HCT116 (cell line): ENCODE measurements around the gene HOXD3.

Experiments used
- CBX3 ChIP-seq: IDR thresholded peaks from 2 replicates; pipeline ENCODE4 v1.6.1; 2012; ENCODE audit warnings: low read depth
- CEBPB ChIP-seq: IDR thresholded peaks from 2 replicates; pipeline ENCODE4 v1.6.1; 2012; ENCODE audit warnings: low read depth
- CTCF ChIP-seq, 3 experiments: fragments of 200-600 bp in 1 of 3; sonication (generic) in 1 of 3; IDR thresholded peaks in 2 of 3; conservative IDR thresholded peaks in 1 of 3; 2 replicates each; pipeline ENCODE4 v1.5.1; 2012 to 2017; ENCODE audit warnings: low read depth in 2 of 3, low read length in 2 of 3, antibody characterized with exemption in 1 of 3, borderline replicate concordance in 1 of 3, control low read depth in 1 of 3, mild to moderate bottlenecking in 1 of 3, mixed read lengths in 1 of 3, mixed run types in 1 of 3, moderate library complexity in 1 of 3; ENCODE audit not compliant: insufficient read depth in 1 of 3
- EZH2 ChIP-seq: fragments of 200-600 bp; sonication (generic); IDR thresholded peaks from 2 replicates; pipeline ENCODE4 v1.6.1; 2017; ENCODE audit warnings: antibody characterized with exemption, mixed run types
- EZH2phosphoT487 ChIP-seq: fragments of 200-600 bp; IDR thresholded peaks from 2 replicates; pipeline ENCODE4 v1.6.1; 2018; ENCODE audit warnings: antibody characterized with exemption, borderline replicate concordance
- POLR2A ChIP-seq: IDR thresholded peaks from 2 replicates; pipeline ENCODE4 v1.7.0; 2011; ENCODE audit warnings: borderline replicate concordance; ENCODE audit not compliant: insufficient read depth, insufficient read length; ENCODE audit errors: extremely low read depth
- RAD21 ChIP-seq: IDR thresholded peaks from 2 replicates; pipeline ENCODE4 v1.6.1; 2012; ENCODE audit warnings: low read depth, mild to moderate bottlenecking
- TCF7L2 ChIP-seq: IDR thresholded peaks from 2 replicates; pipeline ENCODE4 v1.7.0; 2011; ENCODE audit warnings: borderline replicate concordance, inconsistent platforms; ENCODE audit not compliant: insufficient read depth, insufficient read length; ENCODE audit errors: extremely low read depth
- YY1 ChIP-seq: IDR thresholded peaks from 2 replicates; pipeline ENCODE4 v1.6.1; 2011; ENCODE audit warnings: low read length, low read depth, moderate library complexity, mild to moderate bottlenecking; ENCODE audit not compliant: insufficient replicate concordance; ENCODE audit errors: extremely low read depth
- ZFX ChIP-seq: fragments of 450-650 bp; IDR thresholded peaks from 2 replicates; pipeline ENCODE4 v1.6.1; 2017
- ZNF274 ChIP-seq: fragments of 200-500 bp; sonication (Bioruptor generic); IDR thresholded peaks from 2 replicates; pipeline ENCODE4 v1.6.1; 2014; ENCODE audit warnings: mild to moderate bottlenecking, low read depth, low read length, inconsistent platforms

GRCh38 chr2:176178757-176179295 is 21.7 kb downstream of the HOXD3 start:
- TF ChIP-seq CTCF (IDR thresholded peaks at IDR 0.05 in 2 of 3, conservative IDR thresholded peaks at IDR 0.05 in 1 of 3; ENCODE audit: borderline replicate concordance in 1 of 3, insufficient read depth in 1 of 3, low read depth in 2 of 3, low read length in 2 of 3) (no peak), RAD21 (no peak), CBX3 (no peak), EZH2 (no peak), CEBPB (no peak), ZFX (no peak), EZH2phosphoT487 (no peak), ZNF274 (no peak), YY1 (no peak), POLR2A (no peak), TCF7L2 (no peak)
